CD1c-positive myeloid dendritic cell (primary cell): ENCODE measurements around the gene BHLHE40.

Experiments used
- DNase-seq: peaks from one replicate; pipeline ENCODE4 v3.0.0-alpha.2; 2016; ENCODE audit errors: extremely low spot score

Gene BHLHE40

DNA sequence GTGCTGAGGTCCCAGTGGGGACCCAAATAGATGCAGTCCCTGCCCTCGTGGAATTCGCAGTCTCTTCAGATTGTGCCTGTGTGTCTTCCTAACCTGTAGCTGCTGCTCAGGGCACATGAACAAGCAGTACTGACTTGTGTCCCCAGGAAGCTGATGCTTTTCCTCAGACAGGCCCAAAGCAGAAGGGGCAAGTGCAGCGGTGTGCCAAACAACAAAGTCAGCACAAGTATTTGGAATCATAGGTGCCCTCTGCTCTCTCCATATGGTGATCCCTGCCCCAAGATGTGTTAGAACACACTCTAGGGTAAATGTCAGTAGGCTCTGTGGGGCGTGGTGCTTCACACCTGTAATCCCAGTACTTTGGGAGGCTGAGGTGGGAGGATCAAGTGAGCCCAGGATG, 21.9 kb downstream of the BHLHE40 start:
- DNase-seq, result no peak

DNA sequence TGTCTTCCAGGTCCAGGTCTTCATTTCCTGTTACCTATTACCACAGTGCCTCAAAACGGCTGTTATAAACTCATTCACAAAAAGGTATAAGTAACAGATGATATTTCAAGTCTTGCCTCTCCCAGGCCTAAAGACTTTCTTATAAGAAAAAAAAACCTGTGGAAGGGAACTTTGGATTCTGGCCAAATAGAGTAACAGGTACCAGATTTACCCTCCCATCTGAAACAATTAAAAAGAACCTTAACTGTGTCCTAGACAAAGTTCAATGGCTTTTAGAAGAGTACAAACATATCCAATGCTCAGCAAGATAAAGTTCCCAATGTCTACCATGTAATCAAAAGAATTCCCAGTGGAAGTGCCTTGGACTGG, 22.6 kb downstream of the BHLHE40 start:
- DNase-seq, result no peak

DNA sequence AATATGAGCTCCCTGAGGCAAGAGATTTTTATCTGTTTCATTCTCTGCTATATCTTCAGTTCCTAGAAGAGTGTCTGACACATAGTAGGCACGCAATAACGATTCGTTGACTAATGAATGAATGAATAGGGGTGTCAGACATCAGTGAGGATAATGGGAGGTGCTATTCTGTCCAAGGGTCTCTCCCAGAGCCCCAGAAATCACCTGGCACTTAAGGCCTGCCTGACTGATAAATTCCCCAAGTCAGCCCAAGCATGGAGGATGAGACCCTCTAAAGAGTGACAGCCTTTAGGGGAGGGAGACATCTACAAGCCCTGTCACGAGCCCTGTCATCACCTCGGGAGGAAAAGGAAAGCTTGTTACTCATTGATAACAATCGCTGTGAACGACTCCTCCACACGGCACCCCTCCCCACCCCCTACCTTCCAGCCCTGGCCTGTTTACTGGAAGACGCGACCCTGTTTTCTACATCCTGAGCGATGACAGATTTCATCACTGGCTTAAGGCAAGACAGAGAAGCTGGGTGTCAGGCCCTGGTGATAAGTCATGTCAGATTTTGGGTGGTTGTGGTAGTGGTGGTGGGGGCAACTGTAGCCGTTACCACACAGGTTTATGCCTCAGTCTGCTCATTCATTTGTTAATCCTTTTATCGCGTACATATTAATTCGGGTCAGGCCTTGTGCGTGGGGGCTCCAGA, 23.1 kb downstream of the BHLHE40 start:
- DNase-seq, result no peak

DNA sequence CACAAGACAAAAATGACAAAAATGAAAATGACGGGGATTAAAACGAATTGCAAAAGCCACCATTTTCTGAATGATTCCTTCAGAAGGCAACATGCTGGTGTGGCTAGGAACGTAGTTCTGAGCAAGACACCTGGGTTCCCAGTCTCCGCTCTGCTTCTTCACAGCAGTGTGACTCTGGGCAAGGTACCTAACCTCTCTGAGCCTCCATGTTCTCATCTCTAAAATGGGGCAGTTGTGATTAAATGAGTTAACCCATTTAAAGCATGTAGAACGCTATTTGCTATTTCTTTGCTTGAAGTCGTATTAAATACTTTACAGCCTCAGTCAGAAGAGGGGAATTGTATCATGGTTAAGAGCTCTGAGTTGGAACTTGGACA, 23.6 kb downstream of the BHLHE40 start:
- no peak for DNase-seq

DNA sequence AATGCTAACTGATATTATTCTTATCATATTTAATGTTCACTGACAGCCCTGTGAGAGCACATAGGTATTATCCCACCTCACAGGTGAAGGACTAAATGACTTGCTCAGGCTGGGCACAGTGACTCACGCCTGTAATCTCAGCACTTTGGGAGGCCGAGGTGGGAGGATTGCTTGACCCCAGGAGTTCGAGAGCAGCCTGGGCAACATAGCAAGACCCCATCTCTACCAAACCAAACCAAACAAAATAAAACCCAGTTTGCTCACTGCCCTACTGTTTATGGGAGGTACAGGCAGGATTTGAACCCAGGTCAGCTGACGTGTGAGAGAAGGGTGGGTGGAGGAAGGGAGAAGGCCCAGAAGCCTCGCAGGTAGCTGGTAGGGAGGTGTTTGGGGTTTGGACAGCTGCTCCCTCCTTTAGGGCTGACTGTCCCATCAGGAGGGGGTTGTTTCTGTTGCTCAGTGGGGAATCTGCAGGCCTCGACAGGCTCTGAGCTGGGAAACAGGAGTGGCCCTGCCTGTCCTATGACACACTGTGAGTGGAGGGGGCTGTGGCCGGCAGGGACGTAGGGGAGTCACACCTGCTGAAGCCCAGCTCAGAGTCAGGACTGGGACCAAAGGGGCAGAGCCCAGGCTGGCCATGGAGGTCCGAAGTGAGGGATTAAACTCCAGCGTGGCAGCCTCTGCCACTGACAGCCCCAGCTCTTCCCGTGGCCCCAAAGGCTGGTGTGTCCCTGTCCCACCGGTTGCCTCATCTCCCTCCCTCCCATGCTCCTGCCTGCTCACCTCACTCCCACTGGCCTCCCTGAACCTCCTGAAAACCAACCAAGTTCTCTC, 25.3 kb downstream of the BHLHE40 start:
- DNase-seq, result no peak

DNA sequence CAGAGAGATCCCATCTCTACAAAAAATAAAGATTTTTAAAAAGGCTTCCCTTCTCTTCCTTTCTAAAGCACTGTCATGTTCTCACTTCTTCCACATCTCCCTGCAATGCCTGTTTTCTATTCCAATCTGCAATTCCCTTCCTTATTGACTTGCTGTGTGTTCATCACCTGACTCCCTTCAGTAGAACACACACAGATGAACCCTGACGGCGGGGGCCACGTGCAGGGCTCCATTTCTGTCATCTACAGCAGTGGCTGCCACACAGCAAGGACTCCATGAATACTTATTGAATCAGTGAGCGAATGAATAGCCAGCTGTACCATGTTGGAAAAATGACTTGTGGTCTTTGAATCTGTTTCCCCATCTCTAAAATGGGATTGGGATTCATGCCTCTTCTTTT, 26.1 kb downstream of the BHLHE40 start:
- DNase-seq, result no peak

DNA sequence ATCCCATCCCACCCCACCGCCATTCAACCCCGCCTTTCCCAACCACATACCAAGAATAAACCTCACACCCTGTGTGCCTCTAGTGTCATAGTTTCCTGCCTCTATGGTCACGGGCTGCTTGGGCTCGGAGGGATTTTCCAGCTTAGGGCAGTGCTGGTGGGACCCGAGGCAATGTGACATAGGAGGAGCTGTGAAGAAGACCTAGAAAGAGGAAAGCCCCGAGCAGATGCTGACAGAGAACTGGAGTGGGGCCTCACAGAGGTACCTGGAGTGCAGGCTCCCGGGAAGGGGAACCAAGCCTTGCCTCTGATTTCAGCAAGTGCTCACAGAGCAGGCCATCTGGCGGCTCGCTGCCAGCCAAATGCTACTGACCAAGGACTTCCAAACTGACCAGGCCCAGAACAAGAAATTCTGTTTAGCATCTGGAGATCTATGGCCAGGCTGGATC, 27.5 kb downstream of the BHLHE40 start:
- peak; percentile 90 for DNase-seq

DNA sequence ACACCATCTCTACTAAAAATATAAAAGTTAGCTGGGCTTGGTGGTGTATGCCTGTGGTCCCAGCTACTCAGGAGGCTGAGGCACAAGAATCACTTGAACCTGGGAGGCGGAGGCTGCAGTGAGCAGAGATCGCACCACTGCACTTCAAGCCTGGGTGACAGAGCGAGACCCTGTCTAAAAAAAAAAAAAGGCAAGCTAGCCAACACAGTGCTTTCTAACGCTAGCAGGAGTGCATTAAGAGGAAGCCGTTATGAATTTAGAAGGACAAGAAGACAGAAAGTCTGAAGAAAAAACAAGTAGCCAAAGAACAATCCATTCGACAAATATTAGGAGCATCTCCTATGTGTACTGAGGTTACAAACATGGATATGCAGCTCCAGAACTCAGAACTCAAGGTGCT, 28.6 kb downstream of the BHLHE40 start:
- no peak for DNase-seq

DNA sequence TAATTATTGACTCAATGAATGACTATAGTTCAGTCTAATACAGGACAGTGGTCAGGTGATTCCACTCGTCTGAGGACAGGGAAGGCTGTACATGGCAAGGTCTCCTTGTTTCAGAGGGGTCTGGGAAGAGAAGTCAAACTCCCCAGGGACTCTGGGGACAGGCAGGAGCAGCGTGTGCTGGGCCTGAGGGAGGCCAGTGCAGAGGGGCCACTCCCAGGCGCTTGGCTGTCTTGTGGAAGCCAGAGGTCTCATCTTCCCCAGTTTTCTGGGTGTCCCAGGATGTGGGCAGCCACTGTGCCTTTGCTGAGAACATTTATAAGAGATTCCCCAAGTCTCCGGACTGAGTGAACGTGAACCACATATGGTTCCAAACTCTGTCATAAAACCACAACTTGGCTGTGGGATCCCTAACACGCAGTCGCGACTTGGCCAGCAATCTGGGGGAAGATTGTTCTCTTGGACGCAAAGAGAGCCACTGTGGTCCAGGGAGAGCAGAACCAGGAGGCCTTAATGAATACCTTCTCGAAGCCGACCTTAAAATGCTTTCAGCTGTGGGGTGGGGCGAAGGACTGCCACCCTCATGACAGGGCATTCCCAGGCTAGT, 30.4 kb downstream of the BHLHE40 start:
- DNase-seq, result no peak

DNA sequence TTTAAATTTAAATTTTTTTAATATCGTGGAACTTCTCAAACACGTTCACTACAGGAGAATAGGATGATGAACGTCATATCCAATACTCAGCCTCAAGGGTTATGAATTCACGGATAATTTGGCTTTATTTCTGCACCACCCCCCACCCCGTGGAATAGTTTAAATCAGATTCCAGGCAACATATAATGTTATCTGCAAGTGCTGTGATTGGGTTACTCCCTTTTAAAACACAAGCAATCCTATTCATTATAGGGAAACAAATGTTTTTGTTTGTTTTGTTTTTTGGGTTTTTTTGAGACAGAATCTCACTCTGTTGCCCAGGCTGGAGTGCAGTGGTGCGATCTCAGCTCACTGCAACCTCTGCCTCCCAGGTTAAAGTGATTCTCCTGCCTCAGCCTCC, 30.9 kb downstream of the BHLHE40 start:
- no peak for DNase-seq

DNA sequence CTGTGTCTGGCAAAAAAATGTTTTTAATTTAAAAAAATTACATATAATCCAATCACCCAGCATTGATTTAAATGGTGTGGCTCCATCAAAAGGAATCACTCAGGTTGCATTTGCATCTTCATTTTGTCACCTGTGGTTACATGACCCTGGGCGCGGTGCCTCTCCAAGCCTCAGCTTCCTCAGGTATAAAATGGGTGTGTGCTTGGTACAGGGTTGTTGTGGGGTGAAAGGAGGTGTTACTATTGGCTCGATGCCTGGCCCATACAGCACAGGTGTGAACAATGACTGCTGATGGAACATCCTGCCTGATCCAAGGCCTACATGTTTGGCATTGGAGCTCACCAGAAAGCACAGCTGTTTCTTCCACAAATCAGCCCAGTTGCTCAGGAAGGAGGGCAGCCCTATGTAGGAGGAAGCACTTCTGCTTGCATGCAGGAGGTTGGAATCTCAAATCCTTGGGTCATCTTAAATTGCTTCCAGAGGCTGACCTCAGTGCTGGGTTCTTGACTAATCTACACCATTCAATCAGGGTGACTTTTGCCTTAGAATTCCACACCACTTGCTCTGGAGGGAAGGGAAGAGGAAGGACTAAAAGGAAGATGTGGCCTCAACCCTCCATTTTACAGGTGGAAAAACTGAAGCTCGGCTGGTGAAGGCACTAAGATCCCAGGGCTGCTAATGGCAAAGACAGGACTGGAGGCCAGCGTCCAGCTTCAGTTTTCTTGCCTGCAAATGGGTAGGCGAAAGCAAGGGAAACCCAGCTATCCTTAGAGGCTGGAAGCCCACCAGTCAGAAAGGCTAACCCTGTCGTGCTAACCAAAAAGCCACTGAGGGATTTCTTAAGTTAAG, 31.7 kb downstream of the BHLHE40 start:
- DNase-seq, result peak; percentile 85

DNA sequence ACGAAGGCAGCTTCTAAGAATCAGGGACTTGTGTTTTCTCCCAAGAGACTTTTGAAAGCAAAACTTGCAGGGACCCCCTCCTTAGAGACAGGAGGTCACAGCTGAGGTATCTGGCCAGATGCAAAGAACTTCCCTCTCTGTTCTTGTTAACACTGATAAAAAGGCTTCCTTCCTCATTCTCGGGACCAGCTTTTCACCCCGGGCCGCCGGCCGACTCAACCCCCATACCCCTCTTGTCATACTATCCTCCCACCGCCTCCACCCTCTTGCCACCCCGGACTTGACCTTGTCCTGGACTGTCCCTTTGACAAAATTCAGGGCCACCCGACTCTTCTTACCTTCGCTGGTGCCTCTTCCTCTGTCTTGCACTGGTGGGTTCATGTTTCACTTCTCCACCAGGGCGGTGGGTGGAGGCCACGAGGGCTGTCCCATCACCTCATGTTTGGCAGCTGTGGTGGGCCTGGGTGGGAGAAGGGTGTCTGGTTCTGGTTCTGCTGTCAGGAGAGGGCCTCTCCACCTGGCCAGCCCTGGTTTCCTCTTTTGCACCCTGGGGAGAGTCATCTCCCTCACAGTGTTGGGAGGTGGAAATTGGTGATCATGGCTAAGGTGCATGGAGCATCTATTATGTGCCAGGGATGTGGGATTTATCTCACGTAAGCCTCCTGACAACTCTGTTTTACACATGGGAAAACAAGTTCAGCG, 32.5 kb downstream of the BHLHE40 start:
- DNase-seq, result peak; percentile 93

DNA sequence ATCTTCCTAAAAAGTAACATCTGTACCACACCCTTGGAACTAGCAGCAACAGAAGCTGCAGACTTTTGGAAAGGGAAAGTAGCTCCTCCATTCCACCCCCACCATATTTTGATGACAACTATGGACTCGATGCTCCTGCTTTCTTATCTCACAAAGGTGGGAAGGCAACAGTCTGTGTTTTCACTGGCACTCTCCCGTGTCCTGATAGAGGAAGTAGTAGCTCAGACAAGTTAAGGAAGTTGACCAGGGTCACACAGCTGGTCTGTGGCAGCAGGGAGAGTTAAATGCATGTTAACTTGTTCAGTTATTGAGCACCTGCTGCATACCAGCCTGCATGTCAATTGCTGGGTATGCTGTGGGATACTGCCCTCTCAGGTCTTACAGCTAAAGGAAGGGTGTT, 33.1 kb downstream of the BHLHE40 start:
- peak; percentile 78 for DNase-seq

DNA sequence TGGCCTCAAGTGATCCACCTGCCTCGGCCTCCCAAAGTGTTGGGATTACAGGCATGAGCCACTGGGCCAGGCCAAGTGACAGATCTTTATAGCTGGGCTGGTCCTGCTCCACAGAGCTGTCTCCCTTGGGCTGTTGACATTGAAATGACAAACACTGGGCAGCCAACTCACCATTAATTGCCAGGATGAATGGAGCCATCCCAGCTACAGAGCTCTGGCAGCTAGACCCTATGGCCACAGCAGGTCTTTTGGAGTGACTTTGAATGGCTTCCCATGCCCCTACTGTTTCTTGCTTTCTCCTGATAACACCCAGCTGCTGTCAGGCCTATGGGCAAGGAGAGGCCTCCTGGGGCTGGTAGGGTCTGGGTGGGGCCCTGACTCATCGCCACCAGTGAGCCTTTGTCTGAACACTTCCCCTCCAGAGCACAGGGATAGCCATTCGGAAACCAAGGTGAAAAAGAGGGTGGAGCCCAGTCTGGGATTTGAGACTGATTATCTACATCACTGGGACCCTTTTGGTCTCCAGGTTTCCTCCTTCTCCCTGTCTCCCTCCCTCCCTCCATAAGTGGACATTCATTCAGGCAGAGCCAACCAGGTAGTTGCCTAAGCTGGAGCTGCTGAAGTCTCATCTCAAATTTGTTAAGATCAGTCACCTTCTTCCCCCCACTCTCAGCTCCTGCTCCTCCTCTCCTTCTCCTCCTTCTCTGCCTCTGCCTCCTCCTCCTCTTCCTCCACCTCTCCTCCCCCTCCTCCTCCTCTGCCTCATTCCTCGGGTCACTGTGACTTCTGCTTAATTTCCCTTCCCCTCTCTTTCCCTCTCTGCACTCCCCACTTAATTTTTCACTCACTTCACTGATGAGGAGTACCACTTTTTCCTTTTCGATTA, 34.0 kb downstream of the BHLHE40 start:
- DNase-seq, result peak; percentile 84

DNA sequence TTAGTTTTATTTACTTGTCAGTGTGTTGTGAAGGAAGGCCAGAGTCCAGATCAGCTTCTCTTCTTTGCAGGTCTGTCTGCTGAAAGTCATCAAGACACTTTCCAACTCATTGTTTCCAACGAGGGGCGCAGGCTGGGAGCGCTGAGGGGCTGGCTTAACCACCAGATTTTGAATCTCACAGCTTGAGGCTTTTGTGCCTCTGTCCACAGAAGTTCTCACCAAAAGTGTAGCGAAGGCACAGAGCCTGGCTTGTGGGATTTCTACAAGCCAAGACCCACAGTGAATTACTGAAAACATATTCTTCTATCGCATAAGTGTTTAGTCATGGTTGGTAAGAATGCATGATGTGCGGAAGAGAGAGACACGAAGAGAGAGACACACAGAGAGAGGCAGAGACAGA, 35.2 kb downstream of the BHLHE40 start:
- DNase-seq, result no peak

DNA sequence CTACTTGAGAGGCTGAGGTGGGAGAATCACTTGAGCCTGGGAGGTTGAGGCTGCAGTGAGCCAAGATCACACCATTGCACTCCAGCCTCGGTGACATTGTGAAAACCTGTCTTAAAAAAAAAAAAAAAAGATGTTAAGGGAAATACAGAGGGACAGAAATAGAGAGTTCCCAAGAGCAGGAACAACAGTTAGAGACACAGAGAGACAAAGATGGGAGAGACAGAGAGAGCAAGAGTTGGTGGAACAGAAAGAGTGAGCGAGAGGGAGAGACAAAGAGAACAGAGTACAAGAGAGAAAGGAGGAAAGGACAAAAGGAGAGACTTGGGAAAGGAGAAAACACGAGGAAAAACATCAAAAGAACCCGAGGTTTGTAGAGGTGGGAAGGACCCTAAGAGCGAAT, 35.8 kb downstream of the BHLHE40 start:
- DNase-seq, result no peak

DNA sequence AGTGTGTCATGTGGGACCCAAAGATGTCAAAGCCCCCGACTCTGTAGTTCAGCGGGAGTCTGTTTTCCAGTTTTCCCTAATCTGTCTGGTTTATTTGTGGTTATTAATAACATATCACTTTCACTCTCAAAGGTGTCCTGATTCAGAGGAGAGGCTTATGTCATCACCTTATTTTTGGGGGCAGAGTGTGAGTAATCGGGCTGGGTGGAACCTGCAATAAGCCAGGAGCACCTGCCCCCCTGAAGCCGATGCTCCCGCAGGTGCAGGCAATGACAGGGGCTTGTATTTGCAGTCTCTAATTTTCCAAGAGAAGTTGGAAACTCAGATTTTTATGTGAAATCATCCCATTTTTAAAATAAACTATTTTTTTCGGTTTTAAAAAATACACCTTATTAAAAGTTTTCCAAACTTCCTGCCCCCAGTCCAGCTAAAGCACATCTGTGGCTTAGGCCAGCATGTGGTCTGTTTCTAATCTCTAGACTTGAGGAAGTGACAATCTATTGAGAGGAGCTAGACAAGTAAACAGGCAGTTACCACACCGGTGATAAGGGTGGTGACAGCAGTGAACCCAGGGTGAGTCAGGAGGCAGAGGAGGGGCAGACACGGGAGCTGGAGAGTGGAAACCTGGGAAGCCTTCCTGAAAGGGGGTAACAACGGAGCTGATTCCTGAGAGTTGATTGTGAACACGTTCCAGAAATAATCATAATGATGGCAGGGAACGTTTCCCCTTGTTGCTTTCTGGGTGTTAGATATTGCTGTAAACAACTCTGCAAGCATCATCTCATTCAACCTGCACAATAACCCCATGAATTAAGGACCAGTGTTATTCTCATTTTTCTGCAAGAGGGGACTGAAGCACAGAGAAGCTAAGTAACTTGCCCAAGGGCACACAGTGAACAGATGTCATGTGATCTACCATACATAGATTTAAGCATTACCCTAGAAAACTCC, 37.2 kb downstream of the BHLHE40 start:
- DNase-seq, result peak; percentile 84

DNA sequence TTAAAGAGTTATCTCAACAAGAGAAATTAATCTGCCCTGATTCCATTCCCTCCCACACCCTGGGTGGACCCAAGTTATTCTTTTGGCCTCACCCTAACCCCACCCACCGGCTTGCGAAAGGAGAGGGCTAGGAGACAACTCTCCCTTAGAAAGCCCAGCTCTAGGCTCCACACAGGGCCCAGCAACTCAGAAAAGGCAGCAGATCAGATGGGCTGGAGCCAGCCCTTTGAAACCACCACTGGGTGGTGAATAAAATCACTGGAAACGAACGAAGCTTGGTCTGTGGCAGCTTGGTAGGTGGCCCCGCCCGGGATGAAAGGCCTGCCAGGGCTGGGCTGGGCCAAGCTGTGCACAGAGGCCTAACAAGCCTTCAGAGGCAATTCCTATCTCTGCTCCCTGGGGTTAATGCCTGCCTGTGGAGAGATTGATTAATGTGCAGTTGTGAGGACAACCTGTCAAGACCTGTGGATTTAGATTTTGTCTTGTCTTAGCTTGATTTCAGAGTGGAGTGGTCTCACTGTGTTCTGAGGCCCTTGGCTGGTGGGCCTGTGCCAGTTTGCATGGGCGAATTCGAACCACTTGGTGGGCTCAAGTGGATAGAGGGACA, 38.8 kb downstream of the BHLHE40 start:
- peak; percentile 53 for DNase-seq
